ENCODE results near the gene SPRR2A.

DNA sequence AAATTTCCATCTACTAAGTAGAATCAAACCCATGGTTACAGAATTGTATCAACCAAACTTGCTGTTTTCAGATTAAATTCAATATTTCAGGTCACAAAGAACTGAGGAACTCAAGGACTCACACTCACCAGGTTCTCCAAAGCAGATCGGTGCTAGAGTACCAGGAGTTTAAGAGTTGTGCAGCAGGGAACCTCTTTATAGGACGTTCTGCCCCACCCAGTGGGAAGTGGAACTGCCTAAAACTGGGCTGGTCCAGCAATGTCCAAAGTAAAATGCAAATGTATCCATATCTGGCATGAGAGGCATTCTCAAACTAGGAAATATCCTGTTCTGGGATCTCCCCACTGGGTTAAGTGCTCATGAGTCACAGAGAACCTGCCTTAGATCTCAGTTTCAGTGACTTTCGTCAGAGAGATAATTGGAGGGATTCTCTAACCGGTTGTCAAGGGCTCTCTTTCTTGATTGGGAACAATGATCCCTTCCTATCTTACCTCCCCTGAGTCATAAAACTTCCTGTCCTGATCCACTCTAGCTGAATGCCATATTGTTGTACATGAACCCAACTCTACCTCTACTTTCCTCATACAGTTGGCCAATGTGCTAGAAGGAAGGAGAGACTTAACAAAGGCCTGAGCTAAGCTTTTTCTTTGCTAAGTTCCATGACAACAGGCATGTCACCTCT is 16.2 kb downstream of the SPRR2A start, which contains the start of gene SPRR2D:
- TF ChIP-seq ZNF274 (IDR thresholded peaks at IDR 0.05; ENCODE audit: low read depth, low read length), result no peak
- TF ChIP-seq SUZ12 (IDR thresholded peaks at IDR 0.05; ENCODE audit: extremely low read depth, insufficient read depth, insufficient read length), result no peak

Measured in NT2/D1 (cell line).